H54 (cell line): ENCODE data around the gene SPPL3.

ENCODE experiments used
- DNase-seq: peaks from one replicate; pipeline ENCODE4 v3.0.0; 2011; ENCODE audit warnings: low spot score, mixed read lengths; ENCODE audit not compliant: insufficient read length
- FAIRE-seq: peaks from 3 replicates; lab custom pipeline; 2011; peaks lifted over from hg19 to GRCh38; lab: Jason Lieb, UNC
- POLR2A ChIP-seq: IDR thresholded peaks from 2 replicates; pipeline ENCODE4 v1.6.1; 2011; ENCODE audit warnings: low read depth, mild to moderate bottlenecking, low read length

The SPPL3 gene

DNA sequence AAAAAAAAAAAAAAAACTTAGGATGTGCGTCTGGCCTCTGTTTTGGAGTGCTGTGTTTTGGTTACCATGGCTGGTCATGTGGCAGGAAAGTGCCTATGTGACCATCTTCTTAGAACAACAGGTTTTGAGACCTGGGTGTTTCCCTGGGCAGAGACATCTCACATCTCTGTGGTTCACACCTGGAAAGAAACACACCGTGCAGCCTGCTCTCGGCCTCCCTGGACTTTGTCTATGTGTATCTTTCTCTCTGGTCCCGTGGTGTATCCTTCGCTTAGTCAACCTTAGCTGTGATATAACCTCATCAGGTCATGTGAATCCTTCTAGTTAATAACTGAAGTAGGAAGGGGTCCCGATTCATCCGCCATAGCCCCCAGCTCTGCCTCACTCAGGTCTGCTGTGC, 155.9 kb downstream of the SPPL3 start:
- FAIRE-seq (no peak), DNase-seq (no peak)
- no peak for TF ChIP-seq POLR2A

DNA sequence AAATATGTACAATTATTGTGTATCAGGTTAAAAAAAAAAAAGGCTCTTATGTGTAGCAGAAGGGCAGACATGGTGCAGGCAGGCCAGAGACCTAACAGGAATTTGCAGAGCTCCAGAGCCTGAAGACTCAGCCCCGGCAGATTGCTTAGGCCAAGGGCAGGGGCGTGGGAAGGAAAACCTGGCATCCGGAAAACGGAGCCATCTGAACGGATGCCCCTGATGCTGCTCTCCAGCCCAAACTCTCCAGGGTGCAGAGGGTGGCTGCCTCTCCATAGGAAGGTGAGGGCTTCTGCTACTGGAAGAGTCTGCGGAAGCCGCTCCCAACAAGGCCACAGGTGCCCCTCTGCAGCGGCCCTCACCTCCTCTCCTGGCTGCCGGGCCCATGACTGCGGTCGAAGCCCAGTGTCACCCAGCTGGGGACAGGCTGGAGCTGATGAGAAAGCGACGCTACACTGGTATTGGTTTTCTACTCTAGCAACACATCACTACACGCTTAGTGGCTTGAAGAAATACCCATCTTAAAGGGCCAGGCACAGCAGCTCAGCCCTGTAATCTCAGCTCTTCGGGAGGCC, 159.2 kb downstream of the SPPL3 start:
- no peak for TF ChIP-seq POLR2A
- no peak for DNase-seq
- no peak for FAIRE-seq

DNA sequence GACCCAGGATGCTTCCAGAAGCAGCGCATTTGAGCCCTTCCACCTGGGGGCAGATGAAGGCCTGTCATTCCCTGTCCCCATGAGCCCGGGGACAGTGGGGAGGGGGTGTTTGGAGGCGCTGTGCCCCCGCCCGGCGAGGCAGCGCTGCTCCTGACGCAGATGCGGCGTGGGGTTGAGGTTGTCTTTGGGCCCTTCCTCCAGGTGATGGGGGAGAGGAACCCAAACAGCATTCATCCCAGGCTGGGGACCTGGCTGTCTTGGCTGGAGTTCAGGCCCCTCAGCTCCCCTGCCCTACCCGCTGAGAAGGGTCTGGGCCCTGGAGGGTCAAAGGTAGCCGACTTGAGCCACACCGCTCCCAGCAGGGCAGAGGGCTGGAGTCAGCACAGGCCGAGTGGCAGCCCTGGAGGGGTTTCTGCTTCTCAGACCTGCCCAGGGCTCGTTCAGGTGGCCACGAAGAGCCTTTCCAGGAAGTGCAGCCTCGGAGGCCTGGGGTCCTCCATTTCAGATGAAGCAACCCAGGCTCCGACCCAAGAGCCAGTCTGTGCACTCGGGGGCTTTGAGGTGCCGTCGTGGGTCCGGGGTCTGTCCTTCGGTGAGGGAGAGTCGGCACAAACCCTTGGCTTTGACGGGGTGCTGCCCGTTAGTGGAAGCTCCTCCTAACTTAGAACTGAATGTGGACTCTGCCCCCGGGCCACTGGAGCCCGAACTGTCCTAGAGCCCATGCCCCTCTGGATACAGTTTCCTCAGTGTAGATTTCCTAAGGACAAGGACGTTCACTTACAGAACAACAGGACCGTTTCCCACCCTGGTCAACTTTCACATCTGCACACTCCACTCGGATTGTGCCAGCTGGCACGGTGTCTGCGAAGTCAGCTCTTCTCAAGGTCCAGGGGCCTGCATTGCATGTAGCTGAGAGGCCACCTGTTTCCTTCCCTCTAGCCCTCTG, 162.4 kb downstream of the SPPL3 start:
- FAIRE-seq (no peak), DNase-seq (no peak)
- TF ChIP-seq POLR2A, result no peak

DNA sequence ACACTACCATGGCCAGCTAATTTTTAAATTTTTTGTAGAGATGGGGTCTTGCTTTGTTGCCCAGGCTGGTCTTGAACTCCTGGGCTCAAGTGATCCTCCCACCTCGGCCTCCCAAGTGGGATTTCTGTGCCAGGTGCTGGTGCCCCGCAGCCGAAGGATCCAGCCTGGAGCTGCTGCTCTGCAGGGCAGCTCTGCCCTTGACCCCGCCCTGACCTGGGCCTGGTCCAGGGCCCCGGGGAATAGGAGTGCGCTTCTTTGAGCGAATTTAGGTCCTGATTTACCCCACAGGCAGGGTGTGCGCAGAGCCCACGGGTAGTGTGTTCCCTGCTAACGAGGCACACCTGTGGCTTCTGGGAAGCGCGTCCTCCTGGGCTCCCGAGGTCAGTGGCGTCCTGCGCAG, 163.3 kb downstream of the SPPL3 start:
- FAIRE-seq (no peak), DNase-seq (no peak)
- TF ChIP-seq POLR2A, result no peak

DNA sequence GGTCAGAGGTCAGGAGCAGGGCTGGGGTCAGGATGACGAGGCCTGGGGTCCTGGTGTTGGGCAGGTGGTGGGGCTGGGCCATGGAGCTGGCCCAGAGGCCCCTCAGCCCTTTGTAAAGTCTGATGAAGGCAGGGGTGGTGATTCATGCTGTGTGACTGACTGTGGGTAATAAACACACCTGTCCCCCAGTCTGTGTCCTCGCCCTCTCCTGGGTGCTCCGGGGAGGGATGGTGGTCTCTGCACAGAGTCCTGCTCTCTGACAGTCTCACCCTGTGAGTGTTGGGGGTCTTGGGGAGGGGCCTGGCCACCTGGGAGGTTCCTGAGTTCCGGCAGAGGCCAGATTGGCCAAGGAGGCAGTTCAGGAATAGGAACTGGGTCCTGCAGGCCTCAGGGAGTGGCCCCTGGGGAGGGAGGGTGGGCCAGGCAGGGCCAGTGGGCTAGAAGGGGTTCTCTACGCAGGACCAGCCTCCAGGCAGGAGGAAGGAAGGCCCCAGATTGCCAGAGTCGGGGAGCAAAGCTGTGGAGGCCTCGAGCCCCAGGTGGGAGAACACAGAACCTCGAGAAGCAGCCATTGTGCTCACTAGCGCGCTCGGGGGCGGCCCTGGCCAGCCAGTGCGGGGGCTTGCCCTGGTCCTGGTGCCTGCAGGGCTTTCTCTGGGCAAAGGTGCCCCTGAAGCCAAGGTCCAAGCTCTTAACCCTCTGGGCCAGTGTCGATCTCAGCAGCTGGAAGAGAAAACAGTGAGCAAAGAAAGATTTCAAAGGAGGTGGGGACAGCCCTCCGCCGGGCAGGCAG, 164.1 kb downstream of the SPPL3 start:
- DNase-seq (no peak), FAIRE-seq (no peak)
- no peak for TF ChIP-seq POLR2A

DNA sequence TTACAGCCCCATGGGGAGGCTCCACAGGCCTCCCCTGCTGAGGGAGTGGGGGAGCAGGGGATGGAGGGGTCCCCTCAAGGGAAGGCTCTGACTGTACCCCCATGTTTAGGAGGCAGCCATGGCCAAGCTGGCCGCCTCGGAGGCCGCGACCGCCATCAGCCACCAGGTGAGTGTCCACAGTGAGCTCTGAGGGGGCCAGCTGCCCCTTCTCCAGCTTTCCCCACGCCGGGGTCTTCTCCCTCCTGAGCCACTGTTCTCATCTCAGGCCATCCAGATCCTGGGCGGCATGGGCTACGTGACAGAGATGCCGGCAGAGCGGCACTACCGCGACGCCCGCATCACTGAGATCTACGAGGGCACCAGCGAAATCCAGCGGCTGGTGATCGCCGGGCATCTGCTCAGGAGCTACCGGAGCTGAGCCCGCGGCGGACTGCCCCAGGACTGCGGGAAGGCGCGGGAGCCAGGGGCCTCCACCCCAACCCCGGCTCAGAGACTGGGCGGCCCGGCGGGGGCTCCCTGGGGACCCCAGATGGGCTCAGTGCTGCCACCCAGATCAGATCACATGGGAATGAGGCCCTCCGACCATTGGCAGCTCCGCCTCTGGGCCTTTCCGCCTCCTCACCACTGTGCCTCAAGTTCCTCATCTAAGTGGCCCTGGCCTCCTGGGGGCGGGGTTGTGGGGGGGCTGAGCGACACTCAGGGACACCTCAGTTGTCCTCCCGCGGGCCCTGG, 165.0 kb downstream of the SPPL3 start:
- DNase-seq (no peak), FAIRE-seq (no peak)
- TF ChIP-seq POLR2A, result no peak

DNA sequence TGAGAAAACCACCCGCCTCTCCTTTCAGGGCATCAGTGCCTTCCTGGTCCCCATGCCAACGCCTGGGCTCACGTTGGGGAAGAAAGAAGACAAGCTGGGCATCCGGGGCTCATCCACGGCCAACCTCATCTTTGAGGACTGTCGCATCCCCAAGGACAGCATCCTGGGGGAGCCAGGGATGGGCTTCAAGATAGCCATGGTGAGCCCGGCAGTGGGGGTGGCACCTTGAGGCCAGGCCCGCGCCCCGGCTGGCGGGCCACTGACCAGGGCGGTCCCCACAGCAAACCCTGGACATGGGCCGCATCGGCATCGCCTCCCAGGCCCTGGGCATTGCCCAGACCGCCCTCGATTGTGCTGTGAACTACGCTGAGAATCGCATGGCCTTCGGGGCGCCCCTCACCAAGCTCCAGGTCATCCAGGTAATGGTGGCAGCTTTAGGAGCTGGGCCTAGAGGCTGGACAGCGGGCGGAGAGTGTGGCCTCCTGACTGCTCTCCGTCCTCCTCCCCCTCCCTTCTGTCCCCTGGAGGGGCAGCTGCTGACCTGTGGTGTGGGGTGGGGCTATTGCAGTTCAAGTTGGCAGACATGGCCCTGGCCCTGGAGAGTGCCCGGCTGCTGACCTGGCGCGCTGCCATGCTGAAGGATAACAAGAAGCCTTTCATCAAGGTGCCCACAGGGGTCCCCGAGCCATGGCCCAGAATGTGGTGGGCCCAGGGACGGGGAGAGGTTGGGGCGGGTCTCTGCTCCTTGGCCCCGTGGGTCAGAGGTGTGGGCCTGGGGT, 165.7 kb downstream of the SPPL3 start:
- TF ChIP-seq POLR2A, result no peak
- DNase-seq (no peak), FAIRE-seq (no peak)

DNA sequence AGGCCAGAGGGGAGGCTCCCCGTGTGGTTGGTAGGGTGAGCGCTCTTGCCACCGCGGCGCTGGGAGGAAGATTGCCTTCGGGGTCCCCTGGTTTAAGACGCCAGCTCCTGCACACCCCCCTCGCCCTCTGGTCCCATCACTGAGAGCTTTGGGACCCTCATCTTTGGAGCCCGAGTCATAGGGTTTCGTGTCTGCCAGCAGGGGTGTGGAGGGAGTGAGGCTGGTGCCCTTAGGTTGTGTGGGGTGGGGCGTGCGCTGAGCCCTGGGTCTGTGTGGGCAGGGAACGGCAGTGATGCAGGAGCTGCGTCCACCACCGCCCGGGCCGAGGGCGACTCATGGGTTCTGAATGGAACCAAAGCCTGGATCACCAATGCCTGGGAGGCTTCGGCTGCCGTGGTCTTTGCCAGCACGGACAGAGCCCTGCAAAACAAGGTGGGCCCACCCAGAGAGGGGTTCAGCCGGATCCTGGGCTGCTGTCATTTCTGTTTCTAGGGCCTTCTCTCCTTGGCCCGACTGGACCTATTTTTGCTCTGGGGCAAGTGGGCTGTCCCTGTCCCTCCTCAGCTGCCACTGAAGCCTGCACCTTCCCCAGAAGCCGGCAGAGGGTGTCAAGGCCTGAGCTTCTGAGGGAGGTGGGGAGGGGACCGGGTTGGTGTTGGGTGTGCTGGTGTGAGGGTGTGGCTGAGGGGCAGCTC, 166.5 kb downstream of the SPPL3 start:
- no peak for TF ChIP-seq POLR2A
- FAIRE-seq (no peak), DNase-seq (no peak)

DNA sequence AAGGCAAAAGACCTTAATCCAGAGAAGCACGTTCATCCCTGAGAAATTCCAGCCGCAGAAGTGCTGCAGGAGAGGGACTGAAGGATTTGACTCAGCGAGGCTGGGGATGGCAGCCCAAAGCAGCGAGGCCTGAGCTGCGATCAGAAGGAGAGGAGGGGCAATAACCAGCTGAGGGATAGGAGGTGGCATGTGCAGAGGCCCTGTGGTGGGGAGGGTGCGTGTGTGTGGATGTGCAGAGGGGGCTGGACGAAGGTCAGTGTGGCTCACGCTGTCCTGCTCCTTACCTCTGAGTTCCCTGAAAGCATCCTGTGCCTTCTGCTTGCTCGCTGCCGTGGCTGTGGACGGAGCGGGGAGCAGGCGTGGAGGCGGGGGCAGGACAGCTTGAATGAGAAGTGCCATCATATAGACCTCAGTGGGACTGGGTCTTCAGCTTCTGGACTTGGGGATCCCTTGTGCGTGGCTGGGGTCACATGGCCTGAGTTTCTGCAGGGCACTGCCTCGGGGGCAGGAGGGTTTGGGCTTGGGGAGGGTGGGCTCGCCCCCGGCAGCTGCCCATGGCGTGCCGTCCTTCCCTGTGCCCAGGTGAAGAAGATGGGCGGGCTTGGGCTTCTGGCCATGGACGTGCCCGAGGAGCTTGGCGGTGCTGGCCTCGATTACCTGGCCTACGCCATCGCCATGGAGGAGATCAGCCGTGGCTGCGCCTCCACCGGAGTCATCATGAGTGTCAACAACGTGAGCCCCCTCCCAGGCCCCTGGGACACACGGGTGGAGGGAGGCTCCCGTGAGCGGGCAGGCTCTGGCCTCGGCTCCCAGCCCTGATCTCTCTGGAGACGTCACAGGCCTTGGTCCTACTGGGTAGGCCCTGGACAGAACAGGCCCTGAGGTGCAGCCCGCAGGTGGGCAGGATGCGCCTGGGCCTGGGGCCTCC, 167.5 kb downstream of the SPPL3 start:
- DNase-seq, result no peak
- no peak for FAIRE-seq
- no peak for TF ChIP-seq POLR2A

DNA sequence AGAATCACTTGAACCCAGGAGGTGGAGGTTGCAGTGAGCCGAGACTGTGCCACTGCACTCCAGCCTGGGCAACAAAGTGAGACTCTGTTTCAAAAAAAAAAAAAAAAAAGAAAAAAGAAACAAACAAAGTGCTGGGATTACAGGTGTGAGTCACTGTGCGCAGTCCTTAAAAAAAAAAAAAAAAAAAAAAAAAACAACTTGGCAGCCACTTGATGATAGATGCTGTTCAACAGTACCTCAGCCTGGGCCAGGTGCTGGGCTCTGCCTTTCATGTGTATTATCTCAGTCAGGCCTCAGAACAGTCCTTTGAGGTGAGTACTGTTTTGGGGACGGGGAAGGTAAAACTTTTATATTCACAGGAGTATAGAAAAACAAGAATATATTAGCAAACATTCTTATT, 169.0 kb downstream of the SPPL3 start:
- no peak for TF ChIP-seq POLR2A
- DNase-seq (no peak), FAIRE-seq (no peak)

DNA sequence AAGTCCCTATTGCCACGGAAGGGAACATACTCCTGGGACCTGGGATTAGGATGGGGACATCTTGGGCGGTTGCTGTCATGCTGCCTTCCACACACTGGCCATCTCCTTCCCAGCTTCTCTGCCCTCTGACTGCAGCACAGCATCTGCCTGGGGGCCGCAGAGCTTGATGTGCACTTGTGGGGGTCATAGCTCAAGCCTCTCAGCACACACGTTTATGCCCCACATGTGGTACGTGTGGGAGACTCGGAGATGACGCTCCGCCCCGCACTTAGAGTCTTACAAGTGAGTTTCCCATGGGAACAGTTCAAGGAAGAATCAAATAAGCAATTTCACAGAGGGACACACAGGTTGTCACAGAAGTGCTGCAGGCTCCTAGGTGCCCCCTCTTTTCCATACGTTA, 169.9 kb downstream of the SPPL3 start:
- FAIRE-seq, result no peak
- TF ChIP-seq POLR2A, result no peak
- DNase-seq, result no peak
